ENCODE data around the gene PATJ.

DNA sequence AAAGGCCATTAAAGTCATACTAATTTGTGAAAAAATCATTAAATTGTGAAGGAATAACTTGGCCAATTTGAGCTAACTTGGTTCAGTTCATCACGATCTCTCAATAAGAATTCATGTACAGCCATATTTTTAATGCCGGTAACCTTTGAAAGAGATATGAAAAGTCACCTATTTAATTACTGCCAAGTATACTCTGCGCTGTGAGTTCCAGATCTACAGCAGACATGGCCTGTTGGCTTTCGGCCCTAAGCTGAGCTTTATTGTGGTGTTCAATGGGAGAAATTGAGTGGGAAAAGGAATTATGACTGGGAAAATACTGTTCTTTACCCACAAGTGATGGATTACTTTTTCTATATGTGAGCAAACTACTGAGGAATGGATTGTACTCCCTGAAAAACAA, 292.5 kb downstream of the PATJ start:
- TF ChIP-seq, protein P1, sequence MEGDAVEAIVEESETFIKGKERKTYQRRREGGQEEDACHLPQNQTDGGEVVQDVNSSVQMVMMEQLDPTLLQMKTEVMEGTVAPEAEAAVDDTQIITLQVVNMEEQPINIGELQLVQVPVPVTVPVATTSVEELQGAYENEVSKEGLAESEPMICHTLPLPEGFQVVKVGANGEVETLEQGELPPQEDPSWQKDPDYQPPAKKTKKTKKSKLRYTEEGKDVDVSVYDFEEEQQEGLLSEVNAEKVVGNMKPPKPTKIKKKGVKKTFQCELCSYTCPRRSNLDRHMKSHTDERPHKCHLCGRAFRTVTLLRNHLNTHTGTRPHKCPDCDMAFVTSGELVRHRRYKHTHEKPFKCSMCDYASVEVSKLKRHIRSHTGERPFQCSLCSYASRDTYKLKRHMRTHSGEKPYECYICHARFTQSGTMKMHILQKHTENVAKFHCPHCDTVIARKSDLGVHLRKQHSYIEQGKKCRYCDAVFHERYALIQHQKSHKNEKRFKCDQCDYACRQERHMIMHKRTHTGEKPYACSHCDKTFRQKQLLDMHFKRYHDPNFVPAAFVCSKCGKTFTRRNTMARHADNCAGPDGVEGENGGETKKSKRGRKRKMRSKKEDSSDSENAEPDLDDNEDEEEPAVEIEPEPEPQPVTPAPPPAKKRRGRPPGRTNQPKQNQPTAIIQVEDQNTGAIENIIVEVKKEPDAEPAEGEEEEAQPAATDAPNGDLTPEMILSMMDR (IDR thresholded peaks at IDR 0.05), result no peak
- TF ChIP-seq POLR2A (IDR thresholded peaks at IDR 0.05), result no peak
